ENCODE measurements around the gene CCNL1.
"Not testable (repeated sequence)": the region's sequence is repeated elsewhere in the genome, so short reads cannot be mapped to it uniquely, and the experiment has no call there.

Gene CCNL1

DNA sequence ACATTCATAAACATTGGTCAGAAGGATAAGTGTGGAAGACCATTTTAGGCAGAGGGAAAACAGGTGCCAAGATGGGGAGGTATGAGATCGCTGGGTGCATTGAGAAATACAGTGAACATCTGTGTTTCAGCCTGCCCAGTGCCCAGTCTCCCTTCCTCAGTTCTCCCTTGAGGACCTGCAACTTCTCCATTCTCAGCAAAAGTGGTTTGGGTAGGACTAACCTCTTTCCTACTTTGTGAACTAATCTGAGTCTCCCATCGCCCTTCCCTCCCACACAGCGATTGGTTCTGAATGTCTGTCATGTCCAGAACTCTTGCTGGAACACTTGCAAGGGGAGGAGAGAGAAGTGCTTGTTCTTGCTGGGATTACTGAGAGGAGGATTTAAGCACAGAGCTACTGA, 10.9 kb upstream of the CCNL1 start:
- DNase-seq (ENCODE audit: low read depth), result no peak

DNA sequence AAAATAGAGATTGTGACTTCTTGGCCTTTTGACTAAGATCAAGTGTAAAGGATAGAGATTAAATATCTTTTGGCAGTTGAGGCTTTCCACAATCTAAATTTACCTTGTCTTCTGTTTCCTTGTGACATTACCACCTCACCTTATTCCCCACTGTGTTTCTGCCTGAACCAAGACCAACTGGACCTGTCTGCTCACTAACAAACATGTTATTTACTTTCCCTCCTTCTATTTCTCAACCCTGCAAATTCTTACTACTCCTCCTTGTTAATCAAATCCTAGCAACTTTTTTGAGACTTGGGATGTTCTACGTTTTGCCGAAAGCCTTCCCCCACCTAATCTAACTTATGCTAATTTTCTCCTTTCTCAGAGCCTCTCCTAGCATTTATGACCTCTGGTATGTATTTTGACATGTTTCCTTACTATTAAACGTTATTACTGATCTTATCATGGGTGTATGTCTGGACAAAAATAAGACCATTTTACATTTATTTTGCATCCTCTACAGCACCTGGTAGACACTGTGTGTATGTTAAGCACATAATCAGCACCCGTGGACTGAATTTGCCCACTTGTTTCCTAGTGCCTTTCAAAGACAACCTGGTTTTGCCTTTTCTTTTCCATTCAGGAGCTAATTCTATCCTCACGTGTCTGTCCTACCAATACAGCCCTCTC, 7.6 kb upstream of the CCNL1 start:
- no peak for DNase-seq (ENCODE audit: low read depth)

- DNase-seq (ENCODE audit: low read depth), result no peak
These were observed 6.6 kb upstream of the CCNL1 start for GRCh38 chr3:157166561-157166960.

DNA sequence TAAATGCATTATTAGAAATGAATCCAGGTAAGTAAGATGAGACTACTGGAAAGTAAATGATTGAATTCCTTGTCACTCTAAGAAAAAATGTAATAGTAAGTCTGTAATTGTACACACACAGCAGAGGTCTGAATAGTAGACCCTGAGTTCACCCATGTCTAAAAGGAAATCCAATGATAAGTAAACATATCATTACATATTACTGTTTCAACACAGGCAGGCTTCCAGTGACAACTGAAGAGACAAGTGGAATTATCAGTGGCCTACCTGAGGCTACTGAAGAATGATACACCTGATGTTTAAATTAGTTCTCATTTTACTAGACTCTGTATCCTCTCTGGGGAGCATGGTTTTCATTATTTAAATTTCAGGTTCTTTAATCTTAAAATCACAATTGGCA, 6.2 kb upstream of the CCNL1 start:
- no peak for DNase-seq (ENCODE audit: low read depth)

DNA sequence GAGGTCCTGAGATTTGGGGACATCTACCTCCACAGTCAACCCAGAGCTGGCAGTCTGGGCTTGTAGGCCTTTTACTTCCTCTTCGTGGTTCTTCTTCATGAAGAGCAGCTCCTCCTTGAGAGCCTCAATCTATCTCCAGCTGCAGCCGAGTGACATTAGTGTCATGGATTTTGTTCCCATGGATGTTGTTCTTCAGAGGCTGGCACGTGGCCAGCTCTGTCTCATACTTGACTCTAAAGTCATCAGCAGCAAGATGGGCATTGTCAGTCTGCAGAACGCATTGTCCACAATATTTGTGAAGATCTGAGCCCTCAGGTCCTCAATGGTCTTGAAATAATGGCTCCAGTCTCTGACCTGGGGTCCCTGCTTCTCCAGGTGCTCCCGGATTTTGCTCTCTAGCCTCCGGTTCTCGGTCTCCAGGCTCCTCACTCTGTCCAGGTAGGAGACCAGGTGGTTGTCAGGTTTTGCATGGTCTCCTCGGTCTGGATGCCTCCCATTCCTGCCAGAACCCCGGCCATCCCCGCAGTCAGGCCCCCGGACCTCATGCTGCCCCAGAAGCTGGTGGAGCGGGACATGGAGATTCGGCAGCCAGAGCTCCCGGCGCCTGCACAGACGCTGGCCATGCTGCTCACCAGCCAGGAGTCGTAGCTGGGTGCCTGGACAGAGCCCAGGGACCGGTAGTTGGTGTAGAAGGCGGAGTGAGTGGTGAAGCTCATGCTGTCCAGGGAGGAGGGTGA, 3.4 kb upstream of the CCNL1 start:
- DNase-seq (ENCODE audit: low read depth), result no peak

DNA sequence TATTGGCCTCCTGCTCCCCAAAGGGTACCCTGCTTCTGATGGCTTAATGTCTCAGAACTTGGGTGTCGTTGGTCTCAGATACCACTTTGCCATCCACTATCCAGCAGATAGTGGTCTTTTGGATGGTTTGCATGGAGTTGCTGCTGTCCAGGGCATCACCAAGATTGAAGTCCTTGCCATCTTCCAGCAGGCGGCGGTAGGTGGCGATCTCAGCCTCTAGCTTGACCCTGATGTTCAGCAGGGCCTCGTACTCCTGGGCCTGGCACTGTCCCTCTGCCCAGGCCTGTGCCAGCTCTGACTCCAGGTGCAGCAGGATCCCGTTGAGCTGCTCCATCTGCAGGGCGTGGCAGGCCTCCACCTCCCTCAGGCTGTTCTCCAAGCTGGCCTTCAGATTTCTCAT, 2.7 kb upstream of the CCNL1 start:
- not testable (repeated sequence) for DNase-seq (ENCODE audit: low read depth)

DNA sequence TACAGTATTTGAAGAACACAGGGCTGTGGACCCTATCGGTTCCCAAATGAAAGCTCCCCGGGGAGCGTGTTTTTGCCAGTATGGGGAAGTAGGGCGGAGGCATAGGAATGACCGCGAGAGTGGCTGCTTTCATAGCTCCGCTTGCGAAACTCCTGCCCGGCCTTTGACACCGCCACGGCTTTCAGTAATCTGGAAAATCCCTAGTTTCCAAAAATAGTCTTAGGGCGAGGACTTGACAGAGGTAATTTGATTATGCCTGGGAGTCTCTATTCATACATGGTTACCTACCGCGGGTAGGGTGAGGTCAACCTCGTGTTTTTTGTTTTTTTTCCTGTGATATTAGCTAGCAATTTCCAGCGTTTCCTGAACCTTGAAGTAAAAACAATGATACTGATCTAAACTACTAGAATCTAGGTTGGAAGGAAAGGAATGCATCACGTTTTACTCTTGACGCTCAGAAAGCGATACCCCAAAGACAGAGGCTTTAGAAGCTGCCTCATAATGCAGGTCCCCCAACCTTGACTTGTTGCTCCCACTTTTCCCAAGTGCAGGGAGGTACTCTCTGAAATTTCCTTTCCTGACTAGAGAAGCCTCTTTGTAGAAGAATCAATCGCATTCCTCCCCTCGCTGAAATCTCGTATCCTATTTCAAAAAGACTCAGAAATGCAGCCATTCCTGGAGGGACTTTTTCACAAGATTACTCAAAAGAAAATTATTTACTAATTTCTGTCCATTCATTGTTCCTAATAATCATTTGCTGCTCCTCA, 894 bp upstream of the CCNL1 start:
- peak; percentile 89 for DNase-seq (ENCODE audit: low read depth)

GRCh38 chr3:157159037-157159761, 748 bp downstream of the CCNL1 start:
- DNase-seq (ENCODE audit: low read depth), result no peak

DNA sequence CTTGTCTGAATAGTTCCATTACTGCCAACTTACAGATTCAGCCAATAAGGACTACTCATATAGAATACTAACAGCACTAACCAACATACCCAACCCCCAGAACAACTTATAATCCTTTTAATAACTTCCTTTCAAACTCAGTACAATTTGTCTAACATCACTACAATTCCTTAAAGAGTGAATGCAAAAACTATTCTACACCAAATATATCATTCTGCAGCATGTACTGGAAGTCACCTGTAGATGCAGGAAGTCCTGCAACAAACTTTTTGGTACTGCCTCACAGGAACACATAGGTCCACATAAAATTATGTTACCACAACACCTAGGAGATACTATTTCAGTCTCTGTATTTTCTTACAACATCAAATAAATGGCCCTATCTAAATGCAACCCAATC, 2.1 kb downstream of the CCNL1 start:
- DNase-seq (ENCODE audit: low read depth), result no peak

- no peak for DNase-seq (ENCODE audit: low read depth)
These were observed 2.9 kb downstream of the CCNL1 start for GRCh38 chr3:157156837-157157635.

DNA sequence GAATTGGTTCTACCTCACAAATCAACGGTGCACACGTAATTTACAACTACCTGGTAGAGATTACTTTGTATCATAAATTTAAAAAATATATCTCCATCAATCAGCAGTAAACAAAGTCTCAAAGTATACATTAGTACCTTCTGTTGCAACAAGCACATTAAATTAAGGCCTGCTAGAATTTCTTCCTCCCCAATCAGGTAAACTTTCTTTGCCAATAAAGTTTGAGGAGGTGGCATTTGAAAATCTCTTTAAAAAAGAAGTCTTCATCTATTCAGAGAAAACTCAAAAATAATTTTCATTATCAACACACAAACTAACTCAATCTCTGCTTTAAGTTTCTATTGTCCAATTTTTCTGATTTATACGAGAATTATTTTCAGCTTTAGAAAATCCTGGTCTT, 4.4 kb downstream of the CCNL1 start:
- DNase-seq (ENCODE audit: low read depth), result no peak

- no peak for DNase-seq (ENCODE audit: low read depth)
These were observed 5.2 kb downstream of the CCNL1 start for GRCh38 chr3:157154563-157155330.

DNA sequence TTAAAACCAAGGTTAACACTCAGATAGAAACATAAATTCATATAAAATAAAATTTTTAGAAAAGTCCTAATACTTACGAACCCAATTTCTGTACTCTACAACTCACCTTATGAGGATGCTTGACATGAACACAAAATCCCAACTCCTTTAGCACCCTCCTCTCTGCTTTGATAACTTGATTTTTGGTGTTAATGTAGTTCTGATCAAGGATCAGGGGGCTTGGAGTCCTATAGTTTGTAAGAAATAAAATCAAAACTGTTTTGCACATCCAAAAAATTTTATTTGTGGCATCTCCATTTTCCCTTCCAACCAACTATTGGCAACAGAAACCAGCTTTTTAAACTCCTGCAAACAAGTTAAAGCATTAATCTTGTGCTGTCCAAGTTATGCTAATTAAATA, 7.0 kb downstream of the CCNL1 start:
- DNase-seq (ENCODE audit: low read depth), result no peak

DNA sequence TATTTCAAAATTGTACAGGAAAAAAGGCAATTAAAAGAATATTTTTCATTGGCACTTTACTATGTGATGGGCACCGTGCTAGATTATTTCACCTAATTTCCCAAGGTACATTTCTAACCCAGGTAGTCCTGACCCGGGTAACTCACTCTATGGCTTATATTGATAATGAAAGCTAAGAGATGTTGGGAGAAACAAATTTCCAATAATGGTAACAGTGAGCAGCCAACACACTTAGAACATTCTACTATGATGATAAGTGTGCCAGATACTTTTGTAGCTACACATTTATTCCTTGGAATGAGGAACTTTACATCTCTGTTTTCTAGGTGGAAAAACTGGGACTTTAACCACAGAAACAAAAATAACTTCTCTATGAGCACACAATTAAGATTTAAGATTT, 7.5 kb downstream of the CCNL1 start:
- DNase-seq (ENCODE audit: low read depth), result no peak

DNA sequence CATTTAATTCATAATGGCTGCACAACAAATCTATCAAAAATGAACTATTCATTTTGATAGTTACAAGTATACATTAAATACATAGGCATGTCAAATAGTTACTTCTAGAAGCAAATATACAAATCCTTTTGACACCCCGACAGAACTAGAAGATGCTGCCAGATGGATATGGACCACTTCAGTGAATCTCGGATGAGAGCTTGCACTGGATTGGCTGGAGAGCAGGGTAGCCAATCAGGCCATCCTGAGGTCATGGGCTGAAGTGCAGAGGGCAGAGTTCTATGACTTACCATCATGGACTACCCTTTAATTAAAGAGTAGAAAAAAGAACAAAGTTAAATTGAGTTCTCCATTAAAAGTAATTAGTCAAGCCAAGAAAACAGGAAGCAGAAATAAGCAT, 8.3 kb downstream of the CCNL1 start:
- DNase-seq (ENCODE audit: low read depth), result no peak

GRCh38 chr3:157151151-157151550, 8.8 kb downstream of the CCNL1 start:
- no peak for DNase-seq (ENCODE audit: low read depth)

DNA sequence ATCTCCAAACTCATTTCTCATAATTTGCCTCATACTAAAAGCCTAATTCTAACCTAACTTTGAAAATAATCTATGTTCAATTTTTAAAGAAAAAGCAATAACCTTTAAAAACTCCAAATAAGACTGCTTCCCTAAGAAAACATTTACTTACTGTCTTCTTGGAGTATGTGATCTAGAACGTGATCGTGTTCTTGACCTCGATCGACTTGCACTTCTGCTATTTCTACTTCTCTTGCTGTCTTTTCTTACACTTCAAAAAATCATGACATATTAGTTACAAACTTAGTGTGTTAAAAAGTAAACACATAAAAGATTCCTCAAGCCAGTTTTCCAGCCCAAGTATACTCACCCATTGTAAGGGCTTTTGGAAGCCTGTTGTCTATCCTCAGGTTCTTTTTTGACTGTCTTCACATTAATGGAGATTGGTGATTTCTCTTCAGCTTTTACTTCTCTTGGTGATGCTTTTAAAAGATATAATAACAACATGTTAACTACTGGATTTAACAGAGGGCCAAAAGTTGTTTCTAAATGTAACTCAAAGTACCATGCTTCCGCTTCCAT, 10.7 kb downstream of the CCNL1 start:
- DNase-seq (ENCODE audit: low read depth), result no peak

GRCh38 chr3:157148196-157148889, 11.6 kb downstream of the CCNL1 start:
- DNase-seq (ENCODE audit: low read depth), result no peak

DNA sequence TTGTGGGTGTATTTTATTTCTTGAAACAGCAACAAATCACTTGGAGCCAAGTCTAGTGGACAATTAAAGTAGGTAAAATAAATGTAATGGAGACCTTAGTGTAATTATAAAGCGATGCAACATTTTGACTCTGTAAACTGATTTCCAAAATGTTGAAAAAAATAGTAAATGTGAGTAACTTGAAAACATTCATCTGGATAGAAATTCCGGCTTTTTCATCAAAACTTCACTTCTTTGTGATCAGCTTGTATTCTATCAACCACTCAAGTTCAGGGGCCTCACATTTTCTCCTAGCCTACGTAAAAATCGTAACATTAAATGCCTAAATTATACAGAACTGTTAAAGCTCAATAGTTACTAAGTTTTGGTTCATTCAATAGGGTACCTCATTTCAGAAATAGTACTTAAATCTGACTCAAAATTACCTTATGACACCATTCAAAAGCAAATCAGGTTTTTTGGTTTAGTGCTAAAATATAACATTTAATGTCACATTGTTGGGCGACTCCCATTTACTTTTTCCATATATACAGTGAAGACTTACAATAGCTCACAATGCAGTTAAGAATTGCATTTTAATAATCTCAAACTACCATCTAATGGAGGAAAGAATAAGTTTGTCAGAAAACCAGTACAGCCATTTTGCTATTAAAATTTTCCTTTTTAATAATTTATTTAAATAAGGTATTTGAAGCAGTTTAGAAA, 12.7 kb downstream of the CCNL1 start:
- DNase-seq (ENCODE audit: low read depth), result no peak

Data from fibroblast of the conjunctiva (primary cell).